ENCODE data around the gene GPR62.
A peak's percentile ranks its signal among the peaks of the same experiment; 100 is the strongest.
"Not testable (repeated sequence)": the region's sequence is repeated elsewhere in the genome, so short reads cannot be mapped to it uniquely, and the experiment has no call there.

GPR62 gene

DNA sequence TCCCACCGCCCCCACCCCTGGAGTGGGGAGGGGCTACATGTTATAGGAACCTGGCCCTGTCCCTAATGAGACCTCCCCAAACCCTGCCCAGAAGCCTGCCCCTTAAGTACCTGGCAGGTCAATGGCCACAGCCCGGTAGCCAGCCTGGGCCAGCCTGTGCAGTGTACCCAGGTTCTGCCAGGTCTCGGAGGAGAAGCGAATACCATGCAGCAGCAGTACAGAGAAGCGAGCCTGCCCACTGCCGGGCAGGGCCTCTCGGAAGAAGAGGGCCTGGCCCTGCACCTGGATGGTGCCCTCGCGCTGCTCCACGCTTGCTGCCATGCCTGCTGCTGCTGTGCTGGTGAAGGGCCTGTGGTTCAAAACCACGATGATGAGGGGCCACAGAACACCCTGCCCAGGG lies 16.2 kb downstream of the GPR62 start:
- no peak for DNase-seq

GRCh38 chr3:51974277-51974962 lies 19.2 kb downstream of the GPR62 start:
- DNase-seq, result no peak

DNA sequence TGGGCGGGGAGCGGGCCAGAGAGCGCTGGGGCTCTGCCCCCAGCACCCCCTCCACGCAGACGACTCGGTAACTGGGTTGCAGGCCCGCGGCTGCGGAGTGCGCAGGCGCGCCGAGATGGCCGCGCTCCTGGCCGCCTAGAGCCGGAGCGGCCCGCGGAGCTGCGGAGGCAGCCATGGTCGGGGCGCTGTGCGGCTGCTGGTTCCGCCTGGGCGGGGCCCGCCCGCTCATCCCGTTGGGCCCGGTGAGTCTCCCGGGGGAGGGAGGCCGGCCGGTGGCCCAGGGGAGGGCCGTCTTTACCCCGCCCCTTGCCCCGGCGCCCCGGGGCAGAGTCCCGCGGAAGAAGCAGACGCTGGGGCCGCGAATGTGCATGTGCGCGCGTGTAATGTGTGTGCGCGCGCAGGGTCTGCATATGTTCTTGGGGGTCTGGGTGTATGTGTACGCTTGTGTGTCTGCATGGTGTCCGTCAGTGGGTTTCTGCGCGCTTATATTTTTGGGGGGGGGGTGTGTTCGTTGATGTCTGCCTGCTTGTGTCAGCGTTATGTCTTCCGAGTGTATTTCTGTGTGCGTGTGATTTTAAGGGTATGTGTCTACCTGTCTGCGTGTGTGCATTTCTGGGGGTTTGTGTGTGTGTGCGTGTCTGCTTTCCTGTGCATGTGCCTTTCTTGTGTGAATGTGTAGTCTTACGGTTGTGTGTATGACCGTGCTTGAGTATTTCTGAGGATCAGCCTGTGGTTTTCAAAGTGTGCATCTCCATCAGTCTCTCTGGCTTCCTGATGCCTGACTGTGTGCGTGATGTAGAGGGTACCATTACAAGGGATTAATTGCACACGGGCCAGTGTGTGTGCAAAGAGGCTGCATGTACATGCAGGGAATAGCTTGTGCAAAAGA lies 20.0 kb downstream of the GPR62 start, which contains the start of gene ABHD14A:
TSS of gene ABHD14A (plus strand) at position 102 of the 889 bp plus-strand sequence. CDS start at position 174, 72 bp downstream.
- DNase-seq, result no peak

- no peak for DNase-seq
Observed at GRCh38 chr3:51975852-51976549, 20.8 kb downstream of the GPR62 start.

- no peak for DNase-seq
Observed at GRCh38 chr3:51977446-51978142, 22.4 kb downstream of the GPR62 start.

GRCh38 chr3:51978143-51978502 lies 22.9 kb downstream of the GPR62 start:
- no peak for DNase-seq

DNA sequence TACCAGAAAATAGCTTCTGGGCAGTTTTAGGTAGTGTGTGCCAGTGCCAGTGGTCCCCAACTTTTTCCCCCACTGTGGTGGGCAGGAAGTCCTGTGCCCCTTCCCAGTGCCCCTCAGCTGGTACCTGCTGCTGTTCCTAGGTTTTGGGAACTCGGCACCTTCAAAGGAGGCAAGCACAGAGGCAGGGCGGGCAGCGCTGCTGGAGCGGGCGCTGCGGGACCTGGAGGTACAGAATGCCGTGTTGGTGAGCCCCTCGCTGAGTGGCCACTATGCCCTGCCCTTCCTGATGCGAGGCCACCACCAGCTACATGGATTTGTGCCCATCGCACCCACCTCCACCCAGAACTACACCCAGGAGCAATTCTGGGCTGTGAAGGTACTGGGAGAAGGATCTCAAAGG lies 25.1 kb downstream of the GPR62 start:
- DNase-seq, result no peak

DNA sequence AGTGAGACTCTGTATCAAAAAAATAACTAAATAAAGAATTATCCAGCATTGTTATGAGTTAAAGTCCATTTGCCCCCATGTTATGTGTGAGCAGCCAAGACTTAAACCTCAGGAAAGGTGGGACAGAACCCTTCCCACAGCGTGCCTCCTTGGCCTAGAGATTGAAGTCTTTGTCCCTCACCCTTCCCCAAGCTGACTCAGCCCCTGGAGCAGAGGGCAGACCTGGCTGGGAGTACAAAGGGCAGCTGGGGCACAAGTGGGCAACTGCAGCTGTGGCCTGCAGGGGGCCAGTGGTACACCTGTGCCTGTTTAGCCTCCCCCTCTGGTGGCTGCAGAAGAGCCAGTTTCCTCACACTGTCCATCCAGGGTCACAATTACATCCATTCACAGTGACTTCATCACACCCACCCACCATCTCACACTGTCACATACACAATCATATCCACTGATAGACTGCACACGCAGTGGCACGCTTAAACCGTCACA lies 27.2 kb downstream of the GPR62 start:
- no peak for DNase-seq

DNA sequence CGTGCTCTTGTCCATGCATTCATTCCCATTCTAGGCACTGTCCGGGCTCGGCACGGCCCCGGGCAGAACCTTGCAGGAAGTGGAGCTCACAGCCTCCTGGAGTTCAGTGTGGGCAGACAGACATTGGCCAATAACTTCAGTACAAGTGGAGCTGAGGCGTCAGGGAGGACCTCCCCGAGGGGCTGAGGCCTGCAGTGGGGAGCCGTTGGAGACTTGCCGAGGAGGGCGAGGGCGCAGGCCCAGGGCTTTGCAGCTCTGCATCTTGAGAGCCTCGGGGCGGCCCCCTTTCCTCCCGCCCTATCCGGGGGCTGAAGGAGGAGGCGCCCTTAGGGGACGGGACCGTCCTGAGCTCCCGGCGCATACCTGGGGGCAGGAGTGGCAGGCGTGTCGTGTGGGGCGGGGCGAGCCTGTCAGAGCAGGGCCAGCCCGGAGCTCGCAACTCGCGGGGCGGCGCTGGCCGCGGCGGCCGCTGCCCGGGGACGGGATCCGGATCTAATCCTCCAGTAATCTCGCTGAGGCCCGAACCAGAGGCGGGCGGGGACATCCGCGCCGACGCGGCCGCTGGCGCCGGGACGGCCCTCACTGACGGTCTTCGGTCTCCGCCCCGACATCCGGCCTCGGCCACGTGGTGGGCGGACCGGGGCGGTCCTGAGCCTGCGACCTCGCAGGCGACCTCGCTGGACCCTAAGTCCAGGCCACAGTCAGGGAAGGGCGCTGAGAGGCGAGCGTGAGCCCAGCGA lies 27.8 kb downstream of the GPR62 start, which contains the start of gene ACY1:
TSS of gene ACY1 (plus strand) at position 698 of the 740 bp plus-strand sequence. CDS start 530 bp downstream, outside the sequence.
- peak; percentile 74 for DNase-seq

DNA sequence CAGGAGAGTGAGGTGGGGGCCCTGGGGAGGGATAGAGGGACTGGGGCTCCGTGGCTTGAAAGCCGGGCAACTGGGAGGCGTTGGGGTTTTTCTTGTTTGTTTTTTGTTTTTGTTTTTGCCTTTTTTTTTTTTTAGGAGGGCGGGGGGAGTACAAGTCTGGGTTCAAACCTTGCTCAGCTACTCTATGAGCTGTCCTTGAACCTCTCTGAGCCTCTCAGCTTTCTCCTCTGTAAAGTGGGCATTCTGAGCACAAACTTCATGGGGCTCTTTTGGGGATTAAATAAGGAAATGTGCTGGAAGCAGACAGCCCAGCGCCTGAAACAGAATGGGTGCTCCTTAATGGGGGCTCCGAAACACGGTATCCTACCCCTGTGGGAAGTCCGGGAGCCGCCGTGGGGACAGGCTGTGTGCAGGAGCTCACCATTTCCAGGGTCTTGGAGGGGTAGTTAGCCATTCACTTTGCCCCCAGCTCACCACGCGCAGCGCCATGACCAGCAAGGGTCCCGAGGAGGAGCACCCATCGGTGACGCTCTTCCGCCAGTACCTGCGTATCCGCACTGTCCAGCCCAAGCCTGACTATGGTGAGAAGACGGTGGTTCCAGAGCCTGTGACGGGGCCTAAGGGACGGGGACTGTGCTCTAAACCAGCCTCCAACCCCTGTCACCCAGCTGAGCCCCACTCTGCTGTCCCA lies 28.5 kb downstream of the GPR62 start:
- DNase-seq, result no peak

GRCh38 chr3:51984269-51984647 lies 29.1 kb downstream of the GPR62 start:
- no peak for DNase-seq

- DNase-seq, result no peak
Observed at GRCh38 chr3:51985063-51985462, 29.9 kb downstream of the GPR62 start.

GRCh38 chr3:51986010-51986947 lies 31.1 kb downstream of the GPR62 start:
- no peak for DNase-seq

- DNase-seq, result no peak
Observed at GRCh38 chr3:51987568-51987967, 32.4 kb downstream of the GPR62 start.

DNA sequence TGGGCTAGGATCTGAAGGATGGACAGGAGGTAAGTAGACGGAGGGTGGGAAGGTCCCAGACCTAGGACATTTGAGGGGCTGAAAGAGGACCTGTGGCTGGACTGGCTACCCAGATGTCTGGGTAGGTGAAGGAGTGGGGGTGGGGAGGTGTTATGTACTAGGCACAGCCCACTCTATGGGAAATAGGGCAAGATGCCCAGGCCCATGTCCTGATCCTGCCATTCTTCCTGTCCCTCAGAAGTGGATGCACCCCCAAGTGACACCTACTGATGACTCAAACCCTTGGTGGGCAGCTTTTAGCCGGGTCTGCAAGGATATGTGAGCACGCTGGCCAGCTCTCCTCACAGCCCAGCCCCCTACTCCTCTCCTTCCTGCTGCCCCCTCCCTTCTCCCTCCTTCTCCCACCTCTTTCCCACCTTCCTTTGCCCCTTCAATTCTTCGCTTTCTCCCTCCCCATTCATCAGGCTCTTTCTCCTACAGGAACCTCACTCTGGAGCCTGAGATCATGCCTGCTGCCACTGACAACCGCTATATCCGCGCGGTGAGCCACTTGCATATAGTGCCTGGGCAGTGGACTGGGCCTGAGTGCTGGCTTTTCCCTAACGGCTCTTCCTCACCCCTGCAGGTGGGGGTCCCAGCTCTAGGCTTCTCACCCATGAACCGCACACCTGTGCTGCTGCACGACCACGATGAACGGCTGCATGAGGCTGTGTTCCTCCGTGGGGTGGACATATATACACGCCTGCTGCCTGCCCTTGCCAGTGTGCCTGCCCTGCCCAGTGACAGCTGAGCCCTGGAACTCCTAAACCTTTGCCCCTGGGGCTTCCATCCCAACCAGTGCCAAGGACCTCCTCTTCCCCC lies 33.3 kb downstream of the GPR62 start:
- no peak for DNase-seq

DNA sequence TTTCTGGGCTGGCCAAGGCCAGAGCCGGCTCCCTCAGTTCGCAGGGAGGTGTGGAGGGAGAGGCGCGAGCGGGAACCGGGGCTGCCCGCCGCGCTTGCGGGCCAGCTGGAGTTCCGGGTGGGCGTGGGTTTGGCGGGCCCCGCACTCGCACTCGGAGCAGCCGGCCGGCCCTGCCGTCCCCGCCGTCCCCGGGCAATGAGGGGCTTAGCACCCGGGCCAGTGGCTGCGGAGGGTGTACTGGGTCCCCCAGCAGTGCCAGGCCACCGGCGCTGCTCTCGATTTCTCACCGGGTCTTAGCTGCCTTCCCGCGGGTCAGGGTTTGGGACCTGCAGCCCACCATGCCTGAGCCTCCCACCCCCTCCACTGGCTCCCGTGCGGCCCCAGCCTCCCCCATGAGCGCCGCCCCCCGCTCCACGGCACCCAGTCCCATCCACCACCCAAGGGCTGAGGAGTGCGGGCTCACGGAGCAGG lies 35.4 kb downstream of the GPR62 start:
- DNase-seq, result not testable (repeated sequence)

- no peak for DNase-seq
Observed at GRCh38 chr3:51992017-51992682, 37.0 kb downstream of the GPR62 start.

GRCh38 chr3:51993657-51994056 lies 38.5 kb downstream of the GPR62 start:
- DNase-seq, result not testable (repeated sequence)

All from GOT3 (cell line).